Stimulated activated naive CD4-positive, alpha-beta T cell (primary cell): ENCODE measurements around the gene GSDME.
"Not testable (repeated sequence)": the region's sequence is repeated elsewhere in the genome, so short reads cannot be mapped to it uniquely, and the experiment has no call there.

Experiments
- DNase-seq, 6 experiments: peaks; one replicate each; lab custom pipeline; 2025; lab: John Stamatoyannopoulos, UW

GSDME gene

GRCh38 chr7:24741679-24742505, 15.4 kb downstream of the GSDME start:
- no peak for DNase-seq

- DNase-seq = no peak
These were observed 16.4 kb downstream of the GSDME start for GRCh38 chr7:24740871-24741270.

DNA sequence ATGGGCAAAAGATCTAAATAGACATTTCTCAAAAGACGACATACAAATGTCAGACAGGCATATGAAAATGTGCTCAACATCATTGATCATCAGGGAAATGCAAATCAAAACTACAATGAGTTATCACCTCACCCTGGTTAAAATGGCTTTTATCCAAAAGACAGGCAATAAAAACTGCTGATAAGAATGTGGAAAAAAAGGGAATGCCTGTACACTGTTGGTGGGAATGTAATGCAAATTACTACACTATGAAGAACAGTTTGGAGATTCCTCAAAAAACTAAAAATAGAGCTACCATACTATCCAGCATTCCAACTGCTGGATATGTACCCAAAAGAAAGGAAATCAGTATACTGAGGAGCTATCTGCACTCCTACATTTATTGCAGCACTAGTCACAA, 18.0 kb downstream of the GSDME start:
- no peak for DNase-seq

DNA sequence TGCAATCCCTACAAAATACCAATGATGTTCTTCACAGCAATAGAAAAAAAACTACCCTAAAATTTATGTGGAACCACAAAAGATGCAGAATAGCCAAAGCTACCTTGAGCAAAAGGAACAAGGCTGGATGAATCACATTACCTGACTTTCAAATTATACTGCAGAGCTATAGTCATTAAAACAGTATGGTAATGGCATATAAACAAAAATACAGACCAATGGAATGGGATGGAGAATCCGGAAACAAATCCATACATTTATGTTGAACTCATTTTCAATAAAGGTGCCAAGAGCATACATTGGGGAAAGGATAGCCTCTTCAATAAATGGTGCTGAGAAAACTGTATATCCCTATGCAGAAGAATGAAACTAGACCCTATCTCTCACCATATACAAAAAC, 18.7 kb downstream of the GSDME start:
- DNase-seq = no peak

- DNase-seq = no peak
These were observed 20.0 kb downstream of the GSDME start for GRCh38 chr7:24737281-24737680.

DNA sequence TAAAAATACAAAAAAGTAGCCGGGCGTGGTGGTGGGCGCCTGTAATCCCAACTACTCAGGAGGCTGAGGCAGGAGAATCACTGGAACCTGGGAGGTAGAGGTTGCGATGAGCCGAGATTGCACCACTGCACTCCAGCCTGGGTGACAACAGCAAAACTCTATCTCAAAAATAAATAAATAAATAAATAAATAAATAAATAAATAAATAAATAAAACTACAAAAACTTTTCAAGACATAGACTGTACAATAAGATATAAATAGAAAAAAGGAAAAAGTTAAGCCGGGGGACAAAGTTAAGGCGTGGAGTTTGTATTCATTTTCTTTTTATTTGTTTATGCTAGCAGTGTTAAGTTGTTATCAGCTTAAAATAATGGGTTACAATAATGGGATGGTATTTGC, 21.7 kb downstream of the GSDME start:
- not testable (repeated sequence) for DNase-seq

- DNase-seq = no peak
These were observed 23.0 kb downstream of the GSDME start for GRCh38 chr7:24734306-24734705.

GRCh38 chr7:24733414-24734060, 23.7 kb downstream of the GSDME start:
- no peak for DNase-seq

- no peak for DNase-seq
These were observed 24.4 kb downstream of the GSDME start for GRCh38 chr7:24732646-24733413.

- DNase-seq = no peak
These were observed 26.0 kb downstream of the GSDME start for GRCh38 chr7:24731313-24731712.

GRCh38 chr7:24730018-24730369, 27.3 kb downstream of the GSDME start:
- no peak for DNase-seq

- DNase-seq = no peak
These were observed 27.8 kb downstream of the GSDME start for GRCh38 chr7:24729365-24730017.

- peak in 1 of 6 experiments; percentile 11 for DNase-seq
These were observed 28.5 kb downstream of the GSDME start for GRCh38 chr7:24728503-24729364.

DNA sequence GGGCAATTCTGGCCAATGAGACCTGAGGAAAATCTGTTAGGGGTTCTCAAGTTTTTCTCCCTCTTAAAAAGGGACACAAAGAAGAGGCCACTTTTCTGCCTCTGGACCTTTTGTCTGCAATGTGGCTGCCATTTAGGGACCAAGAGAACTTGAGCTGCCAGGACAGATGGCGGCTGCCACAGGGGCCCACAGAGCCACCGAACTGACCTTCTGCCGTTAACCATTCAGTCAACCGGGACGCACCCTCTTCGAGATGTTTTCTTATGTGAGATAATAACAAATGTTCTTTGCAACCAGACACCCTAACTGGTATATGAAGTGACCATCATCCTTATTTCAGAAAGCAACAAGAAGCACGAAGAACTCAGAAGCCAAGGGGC, 29.2 kb downstream of the GSDME start:
- no peak for DNase-seq

- DNase-seq = no peak
These were observed 29.8 kb downstream of the GSDME start for GRCh38 chr7:24727154-24728120.

DNA sequence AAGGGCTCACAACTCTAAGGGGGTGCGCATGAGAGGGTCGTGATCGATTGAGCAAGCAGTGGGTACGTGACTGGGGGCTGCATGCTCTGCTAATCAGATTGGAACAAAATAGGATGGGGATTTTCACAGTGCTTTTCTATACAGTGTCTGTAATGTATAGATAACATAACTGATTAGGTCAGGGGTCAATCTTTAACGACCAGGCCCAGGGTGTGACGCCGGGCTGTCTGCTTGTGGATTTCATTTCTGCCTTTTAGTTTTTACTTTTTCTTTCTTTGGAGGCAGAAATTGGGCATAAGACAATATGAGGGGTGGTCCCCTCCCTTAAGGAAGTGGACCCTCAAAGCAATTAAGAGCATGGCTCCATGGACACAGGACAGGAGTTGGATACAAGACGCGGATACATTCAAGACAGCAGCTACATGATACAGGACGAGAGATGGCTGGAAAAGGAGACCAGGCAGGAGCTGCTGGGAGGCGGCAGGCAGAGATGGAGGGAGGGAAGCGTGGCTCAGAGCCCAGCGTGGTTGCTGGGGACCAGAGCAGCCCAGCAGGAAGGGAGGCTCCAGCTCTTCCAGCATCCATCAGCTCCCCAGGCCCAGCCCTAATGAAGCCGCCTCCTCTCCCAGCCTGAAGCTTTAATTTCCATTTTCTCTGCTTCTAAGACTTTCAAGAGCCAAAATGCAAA, 31.6 kb downstream of the GSDME start:
- no peak for DNase-seq

DNA sequence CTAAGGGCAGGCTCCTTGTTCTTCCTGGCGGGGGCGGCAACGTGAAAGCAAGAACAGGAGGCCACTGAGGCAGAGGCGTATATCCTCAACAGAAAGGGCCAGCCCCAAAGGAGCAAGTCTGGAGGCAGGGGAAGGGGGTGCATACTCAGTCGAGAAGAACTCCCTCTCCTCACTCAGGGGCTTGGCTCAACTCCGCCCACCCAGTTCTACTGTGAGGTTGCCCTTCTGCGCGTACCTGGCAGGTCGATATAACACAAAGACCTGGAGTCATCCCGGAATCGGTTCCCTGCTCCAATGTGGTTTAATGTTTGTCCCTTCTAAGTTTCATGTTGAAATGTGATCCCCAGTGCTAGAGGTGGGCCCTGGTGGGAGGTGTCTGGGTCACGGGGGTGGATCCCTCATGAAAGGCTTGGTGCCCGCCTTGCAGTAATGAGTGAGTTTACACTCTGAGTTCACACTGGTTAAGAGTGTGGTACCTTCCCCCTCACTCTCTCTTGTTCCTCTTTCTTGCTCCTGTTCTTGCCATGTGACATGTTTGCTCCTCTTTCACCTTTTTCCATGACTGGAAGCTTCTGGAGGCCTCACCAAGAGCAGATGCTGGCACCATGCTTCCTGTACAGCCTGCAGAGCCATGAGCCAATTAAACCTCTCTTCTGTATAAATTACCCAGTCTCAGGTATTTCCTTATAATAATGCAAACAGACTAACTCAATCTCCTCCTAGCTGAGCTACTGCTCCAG, 32.6 kb downstream of the GSDME start:
- no peak for DNase-seq

DNA sequence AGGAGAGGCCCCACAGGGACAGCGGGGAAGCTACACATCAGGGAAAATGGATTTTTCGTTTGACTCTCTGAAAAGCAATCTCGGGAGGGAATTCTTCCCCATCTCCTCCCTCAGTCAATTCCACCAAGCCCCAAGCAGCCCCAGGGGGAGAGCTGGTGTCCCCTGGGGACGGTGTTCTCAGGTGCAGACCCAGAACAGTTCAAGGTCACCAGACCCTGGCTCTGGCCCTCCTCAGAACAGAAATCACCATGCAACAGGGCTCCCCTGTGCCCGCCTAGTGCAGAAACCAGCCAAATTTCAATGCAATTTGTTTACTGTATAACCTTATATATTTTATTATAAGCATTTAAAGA, 34.1 kb downstream of the GSDME start:
- no peak for DNase-seq
